Testis (tissue), 3 donors: ENCODE measurements around the gene EFCAB7. TPM values are rescaled to one million over a fixed set of nuclear protein-coding genes. Genes with fewer than 3 reads are reported as not detected.

ENCODE experiments used
- DNase-seq: peaks from one replicate; pipeline ENCODE4 v3.0.0-alpha.2; 2019
- H3K27ac ChIP-seq, 2 donors: fragments of 200-600 bp; sonication (generic); one replicate each; pipeline ENCODE4 v1.5.1; 2019
- H3K27me3 ChIP-seq: fragments of 200-600 bp; sonication (generic); one replicate; pipeline ENCODE4 v1.5.1; 2019
- H3K36me3 ChIP-seq: fragments of 200-600 bp; sonication (generic); one replicate; pipeline ENCODE4 v1.5.1; 2017; ENCODE audit warnings: low read depth; ENCODE audit errors: missing control alignments
- H3K4me1 ChIP-seq: fragments of 200-600 bp; sonication (generic); one replicate; pipeline ENCODE4 v1.5.1; 2019
- H3K4me3 ChIP-seq, 2 donors: fragments of 200-600 bp; sonication (generic); one replicate each; pipeline ENCODE4 v1.5.1; 2017 to 2019
- H3K9me3 ChIP-seq: fragments of 200-600 bp; sonication (generic); one replicate; pipeline ENCODE4 v1.5.1; 2017
- POLR2A ChIP-seq: fragments of 450-650 bp; IDR thresholded peaks from one replicate; pipeline ENCODE4 v1.6.1; 2017; ENCODE audit warnings: antibody characterized with exemption, mild to moderate bottlenecking, moderate library complexity
- WGBS, 2 donors: methylation state at CpG; one replicate each; pipeline ENCODE4 v1.1.5; 2018; 5-methylcytosine and 5-hydroxymethylcytosine counted together
- intact Hi-C: fragments of 100-400 bp; cut with DNase I; formaldehyde crosslinking; loops from one replicate; pipeline ENCODE4 v1.15.1; 2023; ENCODE audit warnings: low total_unique reads
- polyA plus RNA-seq: library from polyadenylated mRNA; stranded (reverse); fragments of 350-450 nt; fragmentation: Illumina TruSeq; extraction: RNeasy Lipid Tissue Mini Kit (QIAGEN cat#74804); gene quantifications from one replicate; pipeline ENCODE4 v1.2.3, GENCODE V29; 2014; ENCODE audit warnings: low read depth, low replicate concordance; ENCODE audit not compliant: insufficient read depth
- total RNA-seq, 2 donors: library from RNA; depleted of rRNA; stranded (reverse); fragments of >200 nt; gene quantifications; one replicate each; pipeline ENCODE4 v1.2.3, GENCODE V29; 2016
- TF ChIP-seq, protein P1 (sequence below), 3 experiments: fragments of 450-650 bp in 2 of 3; fragments of 200-600 bp in 1 of 3; sonication (generic) in 1 of 3; IDR thresholded peaks; one replicate each; pipeline ENCODE4 v1.5.1; 2016 to 2019; ENCODE audit warnings: antibody characterized with exemption in 3 of 3, mild to moderate bottlenecking in 2 of 3, moderate library complexity in 1 of 3

Gene EFCAB7
- total and polyA plus RNA-seq, 3 donors from 2014 or later: 15.2 to 18.2 (median 15.6) TPM

- intact Hi-C loops: no loop called here
- Histone ChIP-seq H3K9me3 (no peaks in the 10 kb centered on the region), H3K27ac (peak overlapping the region; percentile 81 to 94), H3K4me3 (peak overlapping the region; percentile 89 to 93), H3K4me1 (peaks cover 11% of the 10 kb centered on the region), H3K27me3 (no peaks in the 10 kb centered on the region), H3K36me3 (no peaks in the 10 kb centered on the region)
- peak; percentile 67 for DNase-seq
- 8 to 15% methylated on average over 15 to 41 of the region's 55 CpGs for WGBS, 2 donors
- TF ChIP-seq POLR2A: no peak
- TF ChIP-seq, protein P1, sequence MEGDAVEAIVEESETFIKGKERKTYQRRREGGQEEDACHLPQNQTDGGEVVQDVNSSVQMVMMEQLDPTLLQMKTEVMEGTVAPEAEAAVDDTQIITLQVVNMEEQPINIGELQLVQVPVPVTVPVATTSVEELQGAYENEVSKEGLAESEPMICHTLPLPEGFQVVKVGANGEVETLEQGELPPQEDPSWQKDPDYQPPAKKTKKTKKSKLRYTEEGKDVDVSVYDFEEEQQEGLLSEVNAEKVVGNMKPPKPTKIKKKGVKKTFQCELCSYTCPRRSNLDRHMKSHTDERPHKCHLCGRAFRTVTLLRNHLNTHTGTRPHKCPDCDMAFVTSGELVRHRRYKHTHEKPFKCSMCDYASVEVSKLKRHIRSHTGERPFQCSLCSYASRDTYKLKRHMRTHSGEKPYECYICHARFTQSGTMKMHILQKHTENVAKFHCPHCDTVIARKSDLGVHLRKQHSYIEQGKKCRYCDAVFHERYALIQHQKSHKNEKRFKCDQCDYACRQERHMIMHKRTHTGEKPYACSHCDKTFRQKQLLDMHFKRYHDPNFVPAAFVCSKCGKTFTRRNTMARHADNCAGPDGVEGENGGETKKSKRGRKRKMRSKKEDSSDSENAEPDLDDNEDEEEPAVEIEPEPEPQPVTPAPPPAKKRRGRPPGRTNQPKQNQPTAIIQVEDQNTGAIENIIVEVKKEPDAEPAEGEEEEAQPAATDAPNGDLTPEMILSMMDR (IDR thresholded peaks at IDR 0.05): no peak
These were observed 70.7 kb downstream of the EFCAB7 start for GRCh38 chr1:63593886-63594605.

- Histone ChIP-seq H3K9me3 (no peaks in the 10 kb centered on the region), H3K4me3 (no peak overlapping the region), H3K27ac (no peak overlapping the region), H3K27me3 (no peaks in the 10 kb centered on the region), H3K36me3 (no peaks in the 10 kb centered on the region), H3K4me1 (peaks cover 5% of the 10 kb centered on the region)
- no peak for DNase-seq
- no peak for TF ChIP-seq POLR2A
- TF ChIP-seq, protein P1 (IDR thresholded peaks at IDR 0.05): no peak
- 78 to 83% methylated on average over 1 of the region's 1 CpG for WGBS, 2 donors
- intact Hi-C loops: no loop called here
These were observed 72.1 kb downstream of the EFCAB7 start for GRCh38 chr1:63595435-63595834.

DNA sequence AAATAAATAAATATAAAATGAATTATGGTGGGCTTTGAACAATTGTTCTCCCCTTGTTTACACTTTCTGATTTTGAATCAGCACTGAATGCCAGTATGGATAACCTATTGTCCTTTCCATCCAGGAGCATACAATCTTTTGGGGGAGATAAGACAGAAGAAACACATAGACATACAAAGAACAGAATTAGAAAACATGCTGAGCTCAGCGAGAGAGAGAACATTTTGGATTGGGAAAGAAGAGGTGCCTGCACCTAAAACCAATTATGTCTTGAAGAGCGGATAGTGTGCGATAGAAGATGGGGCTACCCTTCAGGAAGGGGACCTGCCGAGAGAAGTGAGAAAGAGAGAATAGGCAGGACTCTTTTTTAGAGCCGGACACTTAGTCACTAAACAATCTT is 76.5 kb downstream of the EFCAB7 start:
- intact Hi-C loops: no loop called here
- TF ChIP-seq POLR2A: no peak
- TF ChIP-seq, protein P1 (IDR thresholded peaks at IDR 0.05): no peak
- no peaks in the 10 kb centered on the region for H3K27me3 ChIP-seq
- WGBS, 2 donors: 87 to 88% methylated on average over 5 of the region's 5 CpGs
- no peaks in the 10 kb centered on the region for H3K36me3 ChIP-seq
- no peaks in the 10 kb centered on the region for H3K4me1 ChIP-seq
- DNase-seq: no peak
- no peak overlapping the region for H3K4me3 ChIP-seq
- no peaks in the 10 kb centered on the region for H3K9me3 ChIP-seq
- no peak overlapping the region for H3K27ac ChIP-seq

GRCh38 chr1:63600248-63600647 is 76.9 kb downstream of the EFCAB7 start:
- Histone ChIP-seq H3K27me3 (no peaks in the 10 kb centered on the region), H3K4me3 (no peak overlapping the region), H3K36me3 (no peaks in the 10 kb centered on the region), H3K27ac (no peak overlapping the region), H3K4me1 (no peaks in the 10 kb centered on the region), H3K9me3 (no peaks in the 10 kb centered on the region)
- TF ChIP-seq, protein P1 (IDR thresholded peaks at IDR 0.05): no peak
- no peak for TF ChIP-seq POLR2A
- no peak for DNase-seq
- intact Hi-C loops: no loop called here
- 56 to 71% methylated on average over 5 of the region's 5 CpGs for WGBS, 2 donors

- Histone ChIP-seq H3K27ac (no peak overlapping the region), H3K4me1 (no peaks in the 10 kb centered on the region), H3K36me3 (no peaks in the 10 kb centered on the region), H3K9me3 (no peaks in the 10 kb centered on the region), H3K27me3 (no peaks in the 10 kb centered on the region), H3K4me3 (no peak overlapping the region)
- WGBS, 2 donors: 74 to 86% methylated on average over 3 of the region's 3 CpGs
- no peak for DNase-seq
- intact Hi-C loops: no loop called here
- no peak for TF ChIP-seq POLR2A
- TF ChIP-seq, protein P1 (IDR thresholded peaks at IDR 0.05): no peak
These were observed 77.7 kb downstream of the EFCAB7 start for GRCh38 chr1:63601061-63601460.
